OCI-M2 (cell line): ENCODE measurements around the gene TAF5.
"Not testable (repeated sequence)": the region's sequence is repeated elsewhere in the genome, so short reads cannot be mapped to it uniquely, and the experiment has no call there.

Experiments used
- DNase-seq: peaks from one replicate; lab custom pipeline; 2025; ENCODE audit not compliant: unreplicated experiment; lab: John Stamatoyannopoulos, UW

Gene TAF5

GRCh38 chr10:103397191-103397825, 29.5 kb downstream of the TAF5 start:
- no peak for DNase-seq

GRCh38 chr10:103413564-103413963, 45.8 kb downstream of the TAF5 start:
- no peak for DNase-seq

- DNase-seq: no peak
These were observed 47.8 kb downstream of the TAF5 start for GRCh38 chr10:103415581-103415980.

GRCh38 chr10:103416436-103417147, 48.8 kb downstream of the TAF5 start:
- no peak for DNase-seq

GRCh38 chr10:103417148-103417469, 49.3 kb downstream of the TAF5 start:
- not testable (repeated sequence) for DNase-seq

- no peak for DNase-seq
These were observed 49.8 kb downstream of the TAF5 start for GRCh38 chr10:103417601-103418000.

- no peak for DNase-seq
These were observed 51.3 kb downstream of the TAF5 start for GRCh38 chr10:103419101-103419500.

- DNase-seq: no peak
These were observed 56.0 kb downstream of the TAF5 start for GRCh38 chr10:103423748-103424147.

GRCh38 chr10:103427866-103428265, 60.1 kb downstream of the TAF5 start:
- DNase-seq: no peak

- DNase-seq: no peak
These were observed 61.3 kb downstream of the TAF5 start for GRCh38 chr10:103428989-103429643.

- no peak for DNase-seq
These were observed 61.9 kb downstream of the TAF5 start for GRCh38 chr10:103429647-103430046.

GRCh38 chr10:103431902-103432301, 64.1 kb downstream of the TAF5 start:
- DNase-seq: no peak

GRCh38 chr10:103433858-103434257, 66.1 kb downstream of the TAF5 start:
- DNase-seq: no peak
